H1 (cell line): ENCODE data around the gene AVPR1B. TPM values are rescaled to one million over a fixed set of nuclear protein-coding genes. Genes with fewer than 3 reads are reported as not detected.

Source experiments
- CTCF ChIA-PET: fragments of 300-600 bp; sonication (Branson Sonifier 250); formaldehyde crosslinking; loops from one replicate; lab custom pipeline; 2021; ENCODE audit not compliant: partially characterized antibody; lab: Charles Lee
- POLR2A ChIA-PET: fragments of 300-600 bp; sonication (Branson Sonifier 250); formaldehyde crosslinking; loops from one replicate; lab custom pipeline; 2021; ENCODE audit warnings: inconsistent platforms; ENCODE audit not compliant: partially characterized antibody; lab: Charles Lee
- DNase-seq, 2 experiments: peaks; one replicate each; pipeline versions ENCODE4 v3.0.0 to v3.0.0-alpha.2; 2010 to 2022; ENCODE audit warnings: low spot score in 2 of 2, low read depth in 1 of 2, mixed read lengths in 1 of 2
- FAIRE-seq: peaks from 2 replicates; lab custom pipeline; 2011; peaks lifted over from hg19 to GRCh38; lab: Jason Lieb, UNC
- H2AFZ ChIP-seq: 2 replicates; pipeline ENCODE4 v1.8.1; 2012; ENCODE audit warnings: low read length, inconsistent platforms
- H2AK5ac ChIP-seq: 2 replicates; pipeline ENCODE4 v1.6.1; 2013; ENCODE audit warnings: low read depth, low read length
- H2BK120ac ChIP-seq: replicated peaks from 2 replicates; pipeline ENCODE3; 2013; ENCODE audit warnings: low read depth, low read length, inconsistent platforms
- H2BK12ac ChIP-seq: 2 replicates; pipeline ENCODE4 v1.6.1; 2013; ENCODE audit warnings: low read depth, low read length
- H2BK15ac ChIP-seq: 2 replicates; pipeline ENCODE4 v1.6.1; 2013; ENCODE audit warnings: low read length
- H2BK20ac ChIP-seq: 2 replicates; pipeline ENCODE4 v1.6.1; 2013; ENCODE audit warnings: low read length
- H2BK5ac ChIP-seq: 2 replicates; pipeline ENCODE4 v1.6.1; 2013; ENCODE audit warnings: low read depth, low read length
- H3K14ac ChIP-seq: 2 replicates; pipeline ENCODE4 v1.6.1; 2013; ENCODE audit warnings: inconsistent platforms; ENCODE audit not compliant: insufficient read length
- H3K18ac ChIP-seq: 2 replicates; pipeline ENCODE4 v1.6.1; 2013; ENCODE audit warnings: low read length; ENCODE audit errors: extremely low read depth
- H3K23ac ChIP-seq: 2 replicates; pipeline ENCODE4 v1.6.1; 2013; ENCODE audit warnings: inconsistent platforms; ENCODE audit not compliant: insufficient read length
- H3K23me2 ChIP-seq: 2 replicates; pipeline ENCODE4 v1.6.1; 2013; ENCODE audit warnings: low read depth, low read length
- H3K27ac ChIP-seq: 2 replicates; pipeline ENCODE4 v1.6.1; 2011; ENCODE audit warnings: low read depth, low read length, inconsistent platforms
- H3K27me3 ChIP-seq, 4 experiments: replicated peaks in 1 of 4; 1 replicate in 1 of 4; 2 replicates in 3 of 4; pipeline versions ENCODE4 v1.6.1 to v1.8.1; 2011 to 2013; ENCODE audit warnings: low read length in 3 of 4, mild to moderate bottlenecking in 3 of 4, inconsistent platforms in 2 of 4, mixed read lengths in 2 of 4, moderate library complexity in 1 of 4; ENCODE audit not compliant: control insufficient read depth in 3 of 4, insufficient read depth in 3 of 4; ENCODE audit errors: extremely low read depth in 1 of 4
- H3K36me3 ChIP-seq, 4 experiments: 2 replicates each; pipeline versions ENCODE4 v1.6.1 to v1.8.1; 2011 to 2013; ENCODE audit warnings: mild to moderate bottlenecking in 4 of 4, low read length in 3 of 4, moderate library complexity in 2 of 4, control low read depth in 1 of 4, inconsistent platforms in 1 of 4; ENCODE audit not compliant: insufficient read depth in 4 of 4, control insufficient read depth in 2 of 4
- H3K4ac ChIP-seq: replicated peaks from 2 replicates; pipeline ENCODE3; 2013; ENCODE audit warnings: low read length, low read depth, mixed read lengths, inconsistent platforms; ENCODE audit not compliant: insufficient read length
- H3K4me1 ChIP-seq, 4 experiments: replicated peaks in 1 of 4; 1 replicate in 1 of 4; 2 replicates in 3 of 4; pipeline versions ENCODE4 v1.6.1 to v1.8.1; 2011 to 2013; ENCODE audit warnings: low read length in 3 of 4, inconsistent platforms in 2 of 4, mixed read lengths in 1 of 4; ENCODE audit not compliant: insufficient read depth in 4 of 4, control insufficient read depth in 3 of 4
- H3K4me2 ChIP-seq, 2 experiments: 2 replicates each; pipeline versions ENCODE4 v1.6.1 to v1.8.1; 2011 to 2013; ENCODE audit warnings: low read depth in 2 of 2, low read length in 2 of 2, control low read depth in 1 of 2, inconsistent platforms in 1 of 2, mild to moderate bottlenecking in 1 of 2; ENCODE audit not compliant: insufficient read depth in 1 of 2
- H3K4me3 ChIP-seq, 4 experiments: fragments of 200-600, 300-600 bp in 1 of 4; sonication (generic), shearing (Covaris generic), sonication (Bioruptor Twin) in 1 of 4; 2 replicates each; pipeline versions ENCODE4 v1.5.1 to v1.8.1; 2011 to 2016; ENCODE audit warnings: low read length in 4 of 4, low read depth in 3 of 4, control low read depth in 2 of 4, inconsistent platforms in 2 of 4, mild to moderate bottlenecking in 2 of 4, mixed read lengths in 1 of 4, moderate library complexity in 1 of 4; ENCODE audit not compliant: insufficient read depth in 2 of 4; ENCODE audit errors: extremely low read depth in 1 of 4
- H3K56ac ChIP-seq: replicated peaks from 2 replicates; pipeline ENCODE3; 2013; ENCODE audit warnings: low read depth, mild to moderate bottlenecking, mixed read lengths, low read length, inconsistent platforms; ENCODE audit not compliant: insufficient read length
- H3K79me1 ChIP-seq: 2 replicates; pipeline ENCODE4 v1.6.1; 2013; ENCODE audit warnings: low read depth, low read length, control low read depth
- H3K79me2 ChIP-seq, 2 experiments: 2 replicates each; pipeline versions ENCODE4 v1.6.1 to v1.8.1; 2012 to 2013; ENCODE audit warnings: low read length in 2 of 2, mild to moderate bottlenecking in 2 of 2, inconsistent platforms in 1 of 2; ENCODE audit not compliant: insufficient read depth in 2 of 2, control insufficient read depth in 1 of 2
- H3K9ac ChIP-seq, 4 experiments: replicated peaks in 1 of 4; 1 replicate in 1 of 4; 2 replicates in 3 of 4; pipeline versions ENCODE4 v1.6.1 to v1.8.1; 2011 to 2013; ENCODE audit warnings: low read depth in 3 of 4, low read length in 3 of 4, control low read depth in 2 of 4, mild to moderate bottlenecking in 2 of 4, moderate library complexity in 2 of 4, inconsistent platforms in 1 of 4; ENCODE audit errors: extremely low read depth in 1 of 4
- H3K9me3 ChIP-seq, 2 experiments: 2 replicates each; pipeline versions ENCODE4 v1.6.1 to v1.8.1; 2012 to 2013; ENCODE audit warnings: mild to moderate bottlenecking in 2 of 2, moderate library complexity in 2 of 2, control low read depth in 1 of 2, inconsistent platforms in 1 of 2, low read depth in 1 of 2, low read length in 1 of 2, mixed read lengths in 1 of 2; ENCODE audit not compliant: insufficient read depth in 2 of 2
- H4K20me1 ChIP-seq, 2 experiments: replicated peaks in 1 of 2; 2 replicates each; pipeline versions ENCODE3 to v1.8.1; 2011 to 2013; ENCODE audit warnings: inconsistent platforms in 2 of 2, low read length in 2 of 2, mild to moderate bottlenecking in 1 of 2; ENCODE audit not compliant: insufficient read depth in 2 of 2, control insufficient read depth in 1 of 2
- H4K5ac ChIP-seq: 2 replicates; pipeline ENCODE4 v1.6.1; 2013; ENCODE audit warnings: low read length, low read depth, mixed read lengths, inconsistent platforms; ENCODE audit not compliant: insufficient read length
- H4K8ac ChIP-seq: 2 replicates; pipeline ENCODE4 v1.8.0; 2013; ENCODE audit warnings: mild to moderate bottlenecking, moderate library complexity, low read length, inconsistent platforms; ENCODE audit not compliant: insufficient read depth; ENCODE audit errors: extremely low read depth
- H4K91ac ChIP-seq: replicated peaks from 2 replicates; pipeline ENCODE3; 2013; ENCODE audit warnings: low read length, mixed read lengths, inconsistent platforms; ENCODE audit not compliant: insufficient read length
- CEBPB ChIP-seq: IDR thresholded peaks from 2 replicates; pipeline ENCODE4 v1.6.1; 2012; ENCODE audit warnings: low read depth, low read length
- KDM5A ChIP-seq: fragments of 200-600 bp; IDR thresholded peaks from 2 replicates; pipeline ENCODE4 v1.7.1; 2012; ENCODE audit warnings: mild to moderate bottlenecking, low read length, inconsistent platforms, mixed read lengths
- MAFK ChIP-seq: IDR thresholded peaks from 2 replicates; pipeline ENCODE4 v1.6.1; 2012; ENCODE audit warnings: low read depth, mild to moderate bottlenecking, improper control_type of control experiment, low read length
- SIRT6 ChIP-seq: IDR thresholded peaks from one replicate; pipeline ENCODE4 v1.7.1; 2012; ENCODE audit warnings: low read length, inconsistent platforms
- SRF ChIP-seq: IDR thresholded peaks from 2 replicates; pipeline ENCODE4 v1.6.1; 2011; ENCODE audit warnings: mild to moderate bottlenecking, low read depth, low read length, moderate library complexity
- SUZ12 ChIP-seq: fragments of 200-600 bp; sonication (generic); IDR thresholded peaks from 2 replicates; pipeline ENCODE4 v1.6.1; 2012; ENCODE audit warnings: mild to moderate bottlenecking, inconsistent platforms, low read length, moderate library complexity, mixed read lengths
- YY1 ChIP-seq: IDR thresholded peaks from 2 replicates; pipeline ENCODE4 v1.6.1; 2011; ENCODE audit warnings: low read depth, mild to moderate bottlenecking, low read length
- WGBS, 2 experiments: shearing (Covaris generic) in 1 of 2; methylation state at CpG; one replicate each; pipeline versions ENCODE4 v1.1.6 to v1.1.7; 2013 to 2015; ENCODE audit warnings: low lambda C conversion rate in 2 of 2, mixed read lengths in 2 of 2, inconsistent platforms in 1 of 2, low coverage in 1 of 2, missing lambda C conversion rate in 1 of 2; ENCODE audit not compliant: insufficient replicate concordance in 2 of 2, insufficient coverage in 1 of 2, insufficient read length in 1 of 2; ENCODE audit errors: extremely low coverage in 1 of 2, missing lambda C conversion rate in 1 of 2; 5-methylcytosine and 5-hydroxymethylcytosine counted together
- polyA plus RNA-seq, 7 experiments: library from polyadenylated mRNA; depleted of rRNA in 3 of 7; stranded (reverse) in 5 of 7; unstranded in 2 of 7; fragments of >200 nt in 5 of 7; fragments of 200-250 nt in 2 of 7; gene quantifications; 1 replicate in 5 of 7; 2 replicates in 1 of 7; 4 replicates in 1 of 7; pipeline versions ENCODE4 v1.2.1 to v1.2.3, GENCODE V29; 2011 to 2013; ENCODE audit warnings: missing spikeins in 2 of 7, mixed read lengths in 2 of 7
- total RNA-seq: library from RNA; stranded (reverse); fragmentation: NEBNext Ultra II Directional; extraction: Animal tissue kit (Norgen Biotek cat#: 25700); gene quantifications from 2 replicates; pipeline ENCODE4 v1.2.1, GENCODE V29; 2021

AVPR1B gene
- total and polyA plus RNA-seq, 2 of the 8 experiments (the other 6 are each of a cell fraction or from before 2014, with no cell fraction given): 0.29 to 0.50 TPM

- Histone ChIP-seq H3K4ac (no peak overlapping the region), H3K23ac (no peak overlapping the region), H3K36me3 (no peaks in the 10 kb centered on the region), H3K56ac (no peak overlapping the region), H2BK120ac (no peak overlapping the region), H3K4me2 (no peak overlapping the region), H4K91ac (no peak overlapping the region), H3K27ac (no peak overlapping the region), H3K4me1 (peaks cover 0 to 3% (median 2%) of the 10 kb centered on the region in 4 experiments; a peak in 3 of 7 replicates), H3K79me1 (peaks cover 2% of the 10 kb centered on the region; the same call in 1 of the 2 replicates), H3K79me2 (no peaks in the 10 kb centered on the region), H2BK15ac (no peak overlapping the region), H4K20me1 (peaks cover 0 to 2% of the 10 kb centered on the region in 2 experiments), H2BK12ac (no peak overlapping the region), H3K14ac (no peak overlapping the region), H4K5ac (no peak overlapping the region), H2BK5ac (no peak overlapping the region), H3K27me3 (peaks cover 3 to 26% (median 24%) of the 10 kb centered on the region in 4 experiments), H2BK20ac (no peak overlapping the region), H3K23me2 (peaks cover 16% of the 10 kb centered on the region), H3K9me3 (no peaks in the 10 kb centered on the region), H3K18ac (no peak overlapping the region), H2AK5ac (no peak overlapping the region), H3K4me3 (no peak overlapping the region), H4K8ac (no peak overlapping the region), H2AFZ (no peak overlapping the region), H3K9ac (no peak overlapping the region)
- 89% methylated on average over 6 of the region's 6 CpGs; no CpG with 5 or more reads in 1 of the 2 experiments for WGBS, 2 experiments
- no peak for FAIRE-seq
- CTCF ChIA-PET: interaction anchor here (0.7 to 2.8 kb wide), 7 partner anchors 9 to 196 kb away, joined by 3 to 14 read pairs (median 3); no protein-coding TSS in a partner anchor
- DNase-seq: peak in 1 of 2 experiments; percentile 17
- no peak for TF ChIP-seq SUZ12
- no peak for TF ChIP-seq KDM5A
- no peak for TF ChIP-seq YY1
- TF ChIP-seq MAFK: no peak
- TF ChIP-seq SRF: no peak
- TF ChIP-seq SIRT6: no peak
- TF ChIP-seq CEBPB: no peak
- POLR2A ChIA-PET: no interaction called here
Measured at GRCh38 chr1:206114692-206115640, 2.2 kb downstream of the AVPR1B start.
